ENCODE results near the gene RNF26.
"Not testable (repeated sequence)": the region's sequence is repeated elsewhere in the genome, so short reads cannot be mapped to it uniquely, and the experiment has no call there.

The RNF26 gene

GRCh38 chr11:119371778-119372182, 37.5 kb downstream of the RNF26 start:
- no peak for DNase-seq (ENCODE audit: low read depth in 3 of 3)

DNA sequence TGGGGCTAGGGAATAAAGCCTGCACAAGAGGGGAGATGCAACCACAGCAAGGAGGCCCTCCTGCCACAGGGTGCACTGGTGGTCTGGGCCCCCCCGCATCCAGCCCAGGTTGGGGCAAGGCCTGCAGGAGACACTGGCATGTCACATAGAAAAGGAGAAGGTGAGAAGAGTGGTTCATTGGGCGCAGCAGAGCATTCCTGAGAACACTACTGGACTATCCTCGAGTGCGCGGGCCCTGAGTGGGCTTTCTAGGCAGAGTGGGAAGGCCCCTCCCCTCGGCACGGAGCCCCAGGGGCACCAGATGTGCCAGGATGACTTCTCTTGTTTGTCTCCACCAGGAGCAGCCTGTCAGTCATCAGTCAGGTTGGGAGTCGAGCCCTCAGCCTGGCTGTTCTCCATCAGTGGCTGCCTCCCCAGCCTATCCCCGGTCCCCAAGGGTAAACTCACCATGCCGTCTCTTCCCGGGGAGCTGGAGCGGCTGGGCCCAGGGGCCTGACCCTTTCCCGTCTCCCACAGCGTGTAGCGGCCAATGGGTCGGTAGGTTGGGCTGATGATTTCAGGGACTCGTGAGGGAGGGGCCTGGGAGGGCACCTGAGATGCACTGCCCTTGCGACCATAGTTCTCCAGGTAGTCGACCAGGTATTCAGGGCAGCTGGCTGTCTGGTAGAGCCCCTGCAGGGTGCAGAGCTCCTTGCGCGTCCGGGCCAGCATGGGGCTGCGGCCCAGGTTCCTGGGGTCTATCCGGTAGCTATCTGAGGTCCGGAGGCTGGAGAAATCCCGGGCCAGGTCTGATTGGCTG, 38.1 kb downstream of the RNF26 start:
- no peak for DNase-seq (ENCODE audit: low read depth in 3 of 3)

- DNase-seq (ENCODE audit: low read depth in 3 of 3): no peak
These were observed 39.0 kb downstream of the RNF26 start for GRCh38 chr11:119373059-119373920.

DNA sequence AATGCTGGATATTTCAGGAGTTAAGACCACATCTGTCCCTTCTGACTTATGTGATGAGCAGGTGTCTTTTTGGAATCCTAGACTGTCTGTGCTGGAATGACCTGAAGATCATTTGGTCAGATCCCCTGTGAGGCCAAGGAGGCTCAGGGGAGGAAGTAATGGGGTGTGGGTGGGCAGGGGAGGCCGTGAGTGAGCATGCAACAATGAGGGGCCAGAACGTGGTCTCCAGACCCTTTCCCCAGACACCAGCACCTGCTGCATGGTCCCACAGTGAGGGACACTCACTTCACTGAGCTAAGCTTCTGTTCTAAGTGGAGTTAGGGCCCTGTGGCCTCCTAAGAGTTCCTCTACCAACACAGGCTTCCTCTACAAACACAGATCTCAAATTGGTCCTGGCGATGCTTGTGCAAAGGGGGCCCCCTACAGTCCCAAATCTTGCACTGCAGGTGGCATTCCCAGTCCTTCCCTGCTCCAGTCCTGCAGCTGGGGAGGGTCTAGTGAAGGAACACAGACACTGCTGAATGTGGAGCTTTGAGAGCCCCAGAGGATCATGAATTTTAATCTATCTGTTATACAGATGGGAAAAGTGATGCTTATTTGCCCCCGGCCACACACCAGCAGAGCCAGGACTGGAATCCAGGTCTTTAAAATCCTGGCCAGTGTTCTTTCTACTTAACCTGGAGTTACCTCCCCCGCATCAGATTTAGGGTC, 39.7 kb downstream of the RNF26 start:
- DNase-seq (ENCODE audit: low read depth in 3 of 3): no peak

DNA sequence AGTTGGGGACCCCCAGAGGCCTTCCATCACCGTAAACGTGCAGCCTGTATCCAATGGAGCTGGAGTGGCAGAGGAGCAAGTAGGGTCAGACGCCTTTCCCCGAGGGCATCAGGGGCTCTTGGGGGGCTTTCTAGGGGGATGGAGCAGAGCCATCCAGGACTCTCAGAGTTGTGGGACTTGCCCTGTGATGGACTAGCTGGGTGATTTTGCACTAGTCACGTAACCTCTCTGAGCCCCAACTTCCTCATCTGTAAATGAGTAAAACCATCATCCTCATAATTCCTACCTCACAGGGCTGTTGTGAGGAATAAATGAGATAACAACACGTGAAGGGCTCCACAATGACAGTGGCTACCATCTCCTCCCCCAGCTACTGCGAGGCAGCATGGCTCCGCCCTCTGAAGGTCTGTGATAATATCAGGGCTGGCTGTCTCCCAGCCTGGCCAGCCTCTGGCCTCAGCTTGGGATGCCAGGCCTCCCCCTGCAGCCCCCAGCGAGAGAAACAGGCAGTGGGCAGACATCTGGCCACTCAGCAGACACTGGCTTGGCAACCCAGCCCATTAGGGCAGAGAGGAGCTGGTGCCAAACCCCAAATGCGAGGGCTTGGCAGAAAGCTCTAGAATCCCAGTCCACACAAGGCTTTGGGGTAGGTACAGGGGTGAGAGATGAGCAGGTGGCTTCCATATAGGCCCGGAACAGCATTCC, 40.5 kb downstream of the RNF26 start:
- DNase-seq (ENCODE audit: low read depth in 3 of 3): no peak

- DNase-seq (ENCODE audit: low read depth in 3 of 3): no peak
These were observed 41.2 kb downstream of the RNF26 start for GRCh38 chr11:119375337-119376196.

GRCh38 chr11:119376197-119376847, 42.0 kb downstream of the RNF26 start:
- no peak for DNase-seq (ENCODE audit: low read depth in 3 of 3)

DNA sequence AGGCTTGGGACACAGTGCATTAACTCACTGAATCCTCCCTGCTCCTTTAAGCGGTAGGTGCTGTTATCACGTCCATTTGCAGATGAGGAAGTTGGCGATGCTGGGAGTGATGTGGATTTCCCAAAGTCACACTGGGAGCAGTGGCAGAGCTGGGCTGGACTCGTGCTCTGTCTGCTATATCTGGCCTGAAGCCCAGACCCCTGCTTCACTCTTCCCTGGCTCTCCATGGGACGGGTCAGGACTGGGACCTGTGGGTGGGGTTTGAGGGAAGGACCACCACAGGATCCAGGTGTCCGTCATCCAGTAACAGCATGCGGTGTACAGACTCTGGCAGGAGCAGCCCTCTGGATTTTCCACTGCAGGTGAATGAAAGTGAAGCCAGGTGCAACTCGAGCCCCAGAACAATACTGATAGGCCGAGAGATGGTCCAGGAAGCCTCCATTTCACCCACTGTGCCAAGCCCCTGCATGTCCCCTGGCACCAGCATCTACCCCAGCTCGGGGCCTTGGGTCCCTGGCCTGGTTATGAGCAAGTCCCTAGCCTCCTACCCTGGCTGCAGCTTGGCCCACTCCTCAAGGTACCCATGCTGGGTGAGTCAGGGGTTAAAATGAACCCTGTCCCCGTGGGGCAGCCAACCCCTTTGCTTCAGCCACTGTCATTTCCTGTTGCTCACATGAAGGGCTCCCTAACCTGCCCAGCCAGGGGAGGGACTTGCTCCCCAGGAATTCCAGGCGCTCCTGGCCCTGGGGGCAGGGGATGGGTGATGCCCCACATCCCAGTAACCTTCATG, 43.0 kb downstream of the RNF26 start:
- no peak for DNase-seq (ENCODE audit: low read depth in 3 of 3)

DNA sequence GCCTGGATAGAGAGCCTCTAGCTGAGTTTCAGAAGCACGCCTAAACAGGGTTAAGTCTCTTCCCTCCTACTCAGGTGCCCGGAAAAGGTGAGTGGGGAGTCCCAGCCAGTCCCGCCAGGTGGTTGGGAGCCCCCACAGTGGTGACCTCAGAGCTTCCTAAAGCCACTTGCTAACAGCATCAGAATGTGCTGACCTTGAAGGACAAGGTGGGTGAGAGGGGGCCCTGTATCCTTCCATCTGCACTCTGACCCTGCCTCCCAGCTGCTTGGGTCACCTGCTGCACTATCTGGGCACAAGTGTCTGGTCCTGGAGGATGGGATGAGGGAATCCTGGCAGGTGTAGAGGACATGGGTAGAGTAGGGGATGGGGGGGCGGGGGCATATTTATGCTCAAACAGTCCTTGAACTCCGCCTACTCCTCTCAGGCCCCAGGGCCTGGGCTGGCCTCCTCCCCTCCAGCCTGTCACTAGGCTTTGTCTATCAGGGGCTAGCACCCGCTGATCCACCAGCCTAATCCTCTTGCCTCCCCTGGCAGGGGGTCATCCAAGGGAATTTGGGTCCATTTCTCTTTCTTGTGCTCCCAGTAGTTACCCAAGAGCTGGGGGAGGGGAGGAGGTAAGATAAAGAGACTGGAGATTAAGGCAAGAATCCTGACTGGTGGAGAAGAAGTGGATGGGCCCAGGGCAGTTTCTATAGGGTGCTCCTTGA, 43.8 kb downstream of the RNF26 start:
- no peak for DNase-seq (ENCODE audit: low read depth in 3 of 3)

DNA sequence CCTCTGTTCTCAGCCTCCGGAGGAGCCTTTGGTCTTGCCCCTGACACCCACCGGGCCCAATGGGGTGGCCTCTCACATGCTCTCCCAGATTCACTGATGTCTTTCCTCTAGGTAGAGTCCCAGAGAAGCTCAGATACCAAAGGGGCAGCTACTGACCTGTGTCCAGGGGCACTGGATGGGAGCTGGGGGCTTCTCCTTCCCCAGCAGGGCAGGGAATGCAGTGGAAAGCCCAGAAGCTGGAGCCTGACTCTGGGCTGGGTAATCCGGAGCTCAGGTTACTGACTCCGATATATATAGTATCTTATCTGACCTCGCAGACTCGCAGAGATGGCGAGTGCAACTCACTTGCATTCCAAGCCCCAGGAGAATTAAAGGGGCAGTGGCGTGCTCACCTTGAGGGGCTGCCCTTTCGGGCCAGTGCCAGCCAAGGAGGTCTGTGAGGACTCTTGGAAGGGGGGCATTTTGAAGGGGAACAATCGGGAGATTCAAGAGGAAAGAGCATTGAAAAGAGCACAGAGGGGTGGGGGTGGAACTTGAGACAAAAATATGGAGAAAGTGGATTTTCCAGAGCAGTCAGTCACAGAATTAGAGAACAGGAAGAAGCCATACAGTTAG, 44.6 kb downstream of the RNF26 start:
- no peak for DNase-seq (ENCODE audit: low read depth in 3 of 3)

DNA sequence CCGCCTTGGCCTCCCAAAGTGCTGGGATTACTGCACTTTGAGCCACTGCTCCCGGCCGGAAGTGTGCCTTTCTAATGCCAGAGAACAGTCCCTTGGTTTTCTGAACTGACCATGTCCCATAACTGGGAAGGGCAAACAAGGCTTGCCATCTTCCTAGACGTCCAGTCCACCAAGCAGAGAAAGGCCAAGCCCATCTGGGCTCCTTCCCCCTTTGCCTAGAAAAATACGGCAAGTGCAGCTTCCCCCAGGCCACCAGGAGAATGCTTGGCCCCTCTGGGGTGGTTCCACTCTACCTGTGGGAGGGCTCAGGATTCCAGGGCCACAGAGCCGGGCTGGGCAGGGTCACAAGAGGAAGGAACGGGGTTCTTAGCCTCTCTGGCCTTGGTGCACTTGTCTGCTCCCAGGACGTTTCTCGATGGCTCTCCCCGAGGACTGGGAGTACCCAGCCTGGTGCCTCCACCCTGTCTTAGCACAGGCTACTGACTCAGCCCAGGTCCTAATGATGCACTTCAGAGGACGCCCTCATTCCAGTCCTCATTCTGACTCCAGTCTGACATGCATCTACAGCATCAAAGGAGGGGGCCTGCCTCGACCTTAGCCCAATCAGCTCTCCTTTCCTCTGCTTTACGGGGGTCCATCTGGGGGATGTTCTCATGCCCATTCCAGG, 46.0 kb downstream of the RNF26 start:
- no peak for DNase-seq (ENCODE audit: low read depth in 3 of 3)

DNA sequence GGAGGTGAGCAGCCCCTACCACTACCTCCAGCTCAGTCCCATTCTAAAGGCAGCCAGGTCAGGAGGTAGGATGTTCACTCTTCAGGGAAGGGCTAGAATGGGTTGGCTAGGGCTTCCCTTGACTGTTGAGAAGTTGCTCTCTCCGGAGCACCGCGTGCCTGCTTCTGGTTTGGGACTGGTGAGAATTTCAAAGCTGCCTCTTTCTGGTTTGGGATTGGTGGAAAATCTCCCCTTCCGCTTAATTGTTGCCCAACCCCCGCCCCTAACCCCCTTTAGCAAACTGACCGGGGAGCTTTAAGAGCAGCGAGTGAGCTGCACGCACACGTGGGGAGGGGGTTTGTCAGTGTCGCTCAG, 46.5 kb downstream of the RNF26 start:
- no peak for DNase-seq (ENCODE audit: low read depth in 3 of 3)

- peak; percentile 94 to 98 (median 95) for DNase-seq (ENCODE audit: low read depth in 3 of 3)
These were observed 47.1 kb downstream of the RNF26 start, which contains the start of gene USP2 for GRCh38 chr11:119381181-119381988. USP2 (minus strand) TSS chr11:119381690; CDS start chr11:119373480, 8,210 bp downstream.

GRCh38 chr11:119382101-119382500, 47.8 kb downstream of the RNF26 start:
- no peak for DNase-seq (ENCODE audit: low read depth in 3 of 3)

- not testable (repeated sequence) for DNase-seq (ENCODE audit: low read depth in 3 of 3)
These were observed 48.2 kb downstream of the RNF26 start for GRCh38 chr11:119382513-119382912.

DNA sequence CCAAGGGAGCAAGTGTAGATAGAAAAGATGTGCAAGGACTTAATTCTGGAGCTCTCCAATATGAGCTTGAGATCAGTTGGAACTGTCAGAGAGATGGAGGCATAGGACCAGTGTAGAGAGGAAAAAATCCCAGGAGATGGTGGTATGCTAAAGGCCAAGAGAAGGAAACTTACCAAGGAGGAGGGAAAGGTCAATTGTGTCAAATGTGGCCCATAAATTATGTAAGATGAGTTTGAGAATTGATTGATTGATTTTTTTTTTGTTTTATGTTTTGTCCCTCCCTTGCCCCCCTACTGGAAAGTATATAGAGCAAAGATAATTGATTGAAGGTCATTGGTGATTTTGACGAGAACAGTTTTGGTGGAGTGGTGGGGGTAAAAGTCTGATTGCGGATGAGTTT, 50.0 kb downstream of the RNF26 start:
- no peak for DNase-seq (ENCODE audit: low read depth in 3 of 3)
